Memory B cell (primary cell): ENCODE results near the gene SYNGR2.

Experiments
- ATAC-seq: fragments of 150-1000 bp; cut with Tn5 transposase; 2 replicates; pipeline ENCODE4 v1.10.0; 2021; ENCODE audit warnings: low read depth, mild to moderate bottlenecking, moderate library complexity
- DNase-seq, 2 donors: peaks; one replicate each; pipeline ENCODE4 v3.0.0; 2022; ENCODE audit warnings: low spot score in 2 of 2
- H3K27ac Mint-ChIP-seq: one replicate; pipeline ENCODE4 v1.8.0; 2022; ENCODE audit warnings: mild to moderate bottlenecking, moderate library complexity, mixed read lengths
- H3K27me3 Mint-ChIP-seq: one replicate; pipeline ENCODE4 v1.8.0; 2022; ENCODE audit warnings: mixed read lengths
- H3K36me3 Mint-ChIP-seq: one replicate; pipeline ENCODE4 v1.8.0; 2022; ENCODE audit warnings: mild to moderate bottlenecking, mixed read lengths
- H3K4me1 Mint-ChIP-seq: one replicate; pipeline ENCODE4 v1.8.0; 2022; ENCODE audit warnings: mixed read lengths
- H3K4me3 Mint-ChIP-seq: one replicate; pipeline ENCODE4 v1.8.0; 2022; ENCODE audit warnings: mild to moderate bottlenecking, moderate library complexity, mixed read lengths
- H3K9me3 Mint-ChIP-seq: one replicate; pipeline ENCODE4 v1.8.0; 2022; ENCODE audit warnings: mixed read lengths

Gene SYNGR2, protein sequence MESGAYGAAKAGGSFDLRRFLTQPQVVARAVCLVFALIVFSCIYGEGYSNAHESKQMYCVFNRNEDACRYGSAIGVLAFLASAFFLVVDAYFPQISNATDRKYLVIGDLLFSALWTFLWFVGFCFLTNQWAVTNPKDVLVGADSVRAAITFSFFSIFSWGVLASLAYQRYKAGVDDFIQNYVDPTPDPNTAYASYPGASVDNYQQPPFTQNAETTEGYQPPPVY

DNA sequence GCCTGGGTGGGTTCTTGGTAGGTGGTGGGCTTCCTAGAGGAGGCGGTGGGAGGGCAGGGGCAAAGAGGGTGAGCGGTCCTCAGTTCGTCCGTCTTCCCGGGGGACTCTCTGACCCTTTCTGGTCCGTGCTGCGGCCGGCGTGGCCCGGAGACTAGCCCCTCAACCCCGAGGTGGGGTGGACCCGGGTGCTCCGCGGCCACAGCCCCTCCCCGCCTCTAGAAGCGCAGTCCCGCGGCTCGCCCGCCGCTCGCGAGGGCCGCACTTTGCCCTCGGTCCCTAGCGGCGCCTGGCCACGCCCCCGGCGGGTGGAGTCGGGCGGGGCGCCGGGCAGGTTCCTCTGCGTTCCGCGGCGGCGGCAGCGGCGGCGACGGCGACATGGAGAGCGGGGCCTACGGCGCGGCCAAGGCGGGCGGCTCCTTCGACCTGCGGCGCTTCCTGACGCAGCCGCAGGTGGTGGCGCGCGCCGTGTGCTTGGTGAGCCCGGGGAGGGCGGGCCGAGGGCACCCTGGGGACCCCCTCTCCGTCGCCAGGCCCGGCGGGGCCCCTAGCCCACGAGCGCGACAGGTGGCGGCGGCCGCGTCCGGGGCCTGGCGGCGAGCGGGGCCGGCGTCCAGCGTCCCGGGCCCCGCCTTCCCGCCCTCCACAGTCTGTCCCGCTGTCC is at the start of gene SYNGR2:
SYNGR2 (plus strand) TSS at position 340 of the 661 bp plus-strand sequence; CDS start at position 376, 36 bp downstream.
- Mint-ChIP-seq H3K4me1 (peaks cover 41% of the 10 kb centered on the region), H3K9me3 (no peaks in the 10 kb centered on the region), H3K4me3 (peak within 1 kb of the TSS; percentile 85), H3K27me3 (no peaks in the 10 kb centered on the region), H3K27ac (peak within 1 kb of the TSS; percentile 99), H3K36me3 (peaks cover 16% of the 10 kb centered on the region)
- ATAC-seq (peak; percentile 74), DNase-seq (peak; percentile 89)

DNA sequence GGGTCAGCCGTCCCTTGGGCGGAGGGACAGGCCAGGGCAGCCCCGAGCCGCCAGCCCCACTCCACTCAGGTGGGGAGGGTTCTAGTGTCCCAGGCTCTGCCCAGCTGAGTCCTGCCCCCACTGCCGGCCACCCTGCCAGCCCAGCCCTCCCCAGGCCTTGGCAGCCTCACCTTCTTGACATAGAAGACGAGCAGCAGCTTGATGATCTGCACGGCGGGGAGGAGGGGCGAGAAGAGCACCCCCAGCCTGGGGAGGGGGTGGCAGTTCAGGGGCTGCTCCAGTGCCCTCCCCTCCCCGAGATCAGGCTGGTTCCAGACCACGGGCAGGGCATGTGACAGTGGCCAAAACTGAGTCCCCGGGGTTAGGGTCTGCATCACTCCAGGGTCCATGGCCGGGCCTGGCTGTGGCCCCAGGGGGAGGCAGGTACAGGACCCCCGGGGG is 49.6 kb upstream of the SYNGR2 start:
- Mint-ChIP-seq H3K9me3 (no peaks in the 10 kb centered on the region), H3K27ac (no peak overlapping the region), H3K4me1 (peaks cover 32% of the 10 kb centered on the region), H3K36me3 (peaks cover 28% of the 10 kb centered on the region), H3K4me3 (no peak overlapping the region), H3K27me3 (no peaks in the 10 kb centered on the region)
- ATAC-seq (no peak), DNase-seq (no peak)

DNA sequence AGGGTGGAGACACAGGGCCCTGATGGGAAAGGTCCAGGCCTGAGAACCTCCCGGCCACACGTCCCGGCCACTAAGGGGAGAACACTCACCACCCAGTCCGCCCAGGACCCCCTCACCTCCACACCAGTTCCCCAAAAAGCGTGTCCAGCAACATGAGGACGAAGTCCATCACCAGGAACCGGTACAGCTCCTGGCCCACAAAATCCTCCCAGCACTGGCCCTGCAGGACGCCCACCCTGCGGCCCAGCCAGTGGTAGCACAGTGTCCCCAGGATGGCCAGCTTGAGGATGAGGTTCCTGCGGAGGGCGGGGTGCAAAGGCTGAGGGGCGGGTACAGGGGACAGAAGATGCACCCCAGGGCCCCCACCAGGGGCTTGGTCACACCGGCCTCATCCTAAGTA is 47.8 kb upstream of the SYNGR2 start:
- Mint-ChIP-seq H3K4me1 (peaks cover 37% of the 10 kb centered on the region), H3K27me3 (no peaks in the 10 kb centered on the region), H3K9me3 (no peaks in the 10 kb centered on the region), H3K4me3 (no peak overlapping the region), H3K27ac (peak overlapping the region; percentile 68), H3K36me3 (peaks cover 25% of the 10 kb centered on the region)
- DNase-seq: no peak
- ATAC-seq: no peak

DNA sequence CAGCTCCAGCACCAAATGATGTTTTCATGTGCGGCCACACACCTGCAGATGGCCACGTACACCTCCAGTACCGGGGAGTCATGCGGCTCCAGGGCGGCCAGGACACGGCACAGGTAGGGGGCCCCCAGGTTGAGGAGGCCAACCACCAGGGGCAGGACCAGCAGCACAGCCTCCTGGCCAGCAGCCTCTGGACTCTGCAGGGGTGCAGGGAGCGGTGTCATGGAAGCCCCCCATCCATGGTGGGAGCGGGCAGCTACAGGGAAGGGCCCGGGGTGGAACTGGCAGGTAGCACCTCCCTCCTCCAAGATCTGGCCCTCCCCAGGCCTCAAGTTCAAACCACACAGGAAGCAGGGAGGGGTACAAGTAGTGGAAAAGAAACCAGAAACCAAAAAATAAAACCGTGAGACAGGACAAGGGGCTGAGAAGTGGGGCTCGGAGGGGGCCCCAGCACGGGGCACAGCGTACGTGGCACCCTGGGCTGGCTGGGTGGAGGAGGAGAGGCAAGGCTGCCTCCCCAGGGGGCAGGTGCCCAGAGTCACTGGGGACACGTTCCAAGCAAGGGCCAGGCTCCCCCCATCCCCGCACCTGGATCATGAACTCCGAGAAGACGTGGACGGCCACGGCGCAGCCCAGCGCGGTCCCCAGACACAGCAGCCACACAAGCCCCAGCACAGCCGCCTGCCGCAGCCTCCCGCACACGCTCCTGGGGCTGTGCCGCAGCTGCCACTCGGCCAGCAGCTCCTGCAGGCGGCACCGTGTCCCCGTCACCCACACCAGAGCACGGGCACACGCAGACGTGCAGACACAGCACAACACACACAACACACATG is 47.2 kb upstream of the SYNGR2 start:
- Mint-ChIP-seq H3K36me3 (peaks cover 25% of the 10 kb centered on the region), H3K9me3 (no peaks in the 10 kb centered on the region), H3K27ac (peak overlapping the region; percentile 80), H3K27me3 (no peaks in the 10 kb centered on the region), H3K4me1 (peaks cover 37% of the 10 kb centered on the region), H3K4me3 (peak overlapping the region; percentile 81)
- ATAC-seq (peak; percentile 9), DNase-seq (no peak)

DNA sequence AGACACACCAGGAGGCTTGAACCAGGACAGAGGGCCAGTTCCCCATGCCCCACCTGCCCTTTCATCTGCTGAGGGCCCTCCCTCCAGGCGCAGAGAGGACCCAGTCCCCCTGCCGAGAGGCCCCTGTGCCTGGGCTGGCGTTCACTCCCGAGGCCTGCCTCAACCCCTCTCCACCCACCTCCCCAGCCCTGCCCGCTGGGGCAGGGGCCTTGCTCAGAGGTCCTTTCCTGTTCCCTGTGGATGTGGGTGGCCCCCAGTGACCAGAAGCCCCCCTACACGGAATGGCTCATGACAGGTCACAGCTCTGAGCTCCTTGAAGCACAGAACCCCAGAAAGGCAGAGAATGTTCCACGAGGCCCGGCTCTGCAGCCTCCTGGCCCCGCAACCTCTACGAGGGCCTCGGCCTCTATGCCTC is 46.6 kb upstream of the SYNGR2 start:
- H3K9me3 Mint-ChIP-seq: no peaks in the 10 kb centered on the region
- DNase-seq (no peak), ATAC-seq (no peak)
- peaks cover 43% of the 10 kb centered on the region for H3K4me1 Mint-ChIP-seq
- H3K27me3 Mint-ChIP-seq: no peaks in the 10 kb centered on the region
- peaks cover 27% of the 10 kb centered on the region for H3K36me3 Mint-ChIP-seq
- peak overlapping the region; percentile 80 for H3K27ac Mint-ChIP-seq
- H3K4me3 Mint-ChIP-seq: peak overlapping the region; percentile 81

DNA sequence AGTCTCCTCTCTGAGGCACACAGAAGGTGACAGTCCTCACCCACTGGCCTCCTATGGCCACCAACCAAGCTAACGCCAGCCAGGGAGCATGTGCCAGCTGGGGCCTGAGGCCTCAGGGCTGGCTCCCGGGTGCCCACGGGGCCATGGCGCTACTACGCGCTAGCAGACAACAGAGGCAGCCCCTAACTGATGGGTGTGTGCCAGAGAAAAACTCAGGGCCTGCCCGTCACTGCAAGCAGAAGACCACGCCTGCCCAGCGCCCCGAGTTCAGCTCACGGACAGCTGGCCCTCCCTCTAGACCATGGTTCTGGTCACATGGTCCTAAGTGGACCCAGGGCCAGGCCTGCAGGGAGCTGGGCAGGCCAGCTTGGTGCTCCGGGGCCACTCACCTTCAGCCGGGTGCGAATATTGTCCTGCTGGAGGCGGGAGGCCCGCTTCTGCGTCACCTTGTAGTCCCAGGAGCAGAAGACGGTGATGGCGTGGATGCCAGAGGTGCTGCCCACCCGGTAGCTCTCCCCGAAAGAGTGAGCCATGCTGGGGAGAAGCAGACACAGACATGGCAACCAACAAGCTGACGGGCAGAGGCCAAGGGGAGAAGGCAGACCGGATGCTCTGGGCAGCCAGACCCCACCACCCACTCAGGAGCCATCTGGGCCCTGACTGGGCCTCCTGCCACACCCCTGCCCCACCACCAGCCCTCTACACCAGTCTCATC is 46.0 kb upstream of the SYNGR2 start:
- H3K9me3 Mint-ChIP-seq: no peaks in the 10 kb centered on the region
- no peaks in the 10 kb centered on the region for H3K27me3 Mint-ChIP-seq
- peaks cover 27% of the 10 kb centered on the region for H3K36me3 Mint-ChIP-seq
- H3K4me1 Mint-ChIP-seq: peaks cover 47% of the 10 kb centered on the region
- H3K27ac Mint-ChIP-seq: peak overlapping the region; percentile 88
- ATAC-seq (no peak), DNase-seq (no peak)
- H3K4me3 Mint-ChIP-seq: peak overlapping the region; percentile 81

DNA sequence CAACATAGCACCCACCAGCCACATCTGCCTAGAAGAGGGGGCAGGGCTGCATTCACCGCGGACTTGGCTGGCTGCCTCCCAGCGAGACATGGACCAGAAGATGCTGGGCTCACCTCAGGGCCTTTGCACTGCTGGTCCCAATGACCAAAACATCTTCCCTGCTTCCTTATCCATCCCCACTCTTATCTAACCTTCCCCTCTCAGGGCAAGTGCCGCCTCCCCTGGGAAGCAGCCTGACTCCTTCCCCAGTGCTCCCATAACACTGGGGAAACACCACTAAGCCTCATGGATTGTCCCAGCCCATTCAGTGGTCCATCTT is 45.5 kb upstream of the SYNGR2 start:
- DNase-seq (no peak), ATAC-seq (no peak)
- Mint-ChIP-seq H3K27ac (peak overlapping the region; percentile 88), H3K27me3 (no peaks in the 10 kb centered on the region), H3K4me3 (peak overlapping the region; percentile 37), H3K9me3 (no peaks in the 10 kb centered on the region), H3K4me1 (peaks cover 51% of the 10 kb centered on the region), H3K36me3 (peaks cover 27% of the 10 kb centered on the region)

DNA sequence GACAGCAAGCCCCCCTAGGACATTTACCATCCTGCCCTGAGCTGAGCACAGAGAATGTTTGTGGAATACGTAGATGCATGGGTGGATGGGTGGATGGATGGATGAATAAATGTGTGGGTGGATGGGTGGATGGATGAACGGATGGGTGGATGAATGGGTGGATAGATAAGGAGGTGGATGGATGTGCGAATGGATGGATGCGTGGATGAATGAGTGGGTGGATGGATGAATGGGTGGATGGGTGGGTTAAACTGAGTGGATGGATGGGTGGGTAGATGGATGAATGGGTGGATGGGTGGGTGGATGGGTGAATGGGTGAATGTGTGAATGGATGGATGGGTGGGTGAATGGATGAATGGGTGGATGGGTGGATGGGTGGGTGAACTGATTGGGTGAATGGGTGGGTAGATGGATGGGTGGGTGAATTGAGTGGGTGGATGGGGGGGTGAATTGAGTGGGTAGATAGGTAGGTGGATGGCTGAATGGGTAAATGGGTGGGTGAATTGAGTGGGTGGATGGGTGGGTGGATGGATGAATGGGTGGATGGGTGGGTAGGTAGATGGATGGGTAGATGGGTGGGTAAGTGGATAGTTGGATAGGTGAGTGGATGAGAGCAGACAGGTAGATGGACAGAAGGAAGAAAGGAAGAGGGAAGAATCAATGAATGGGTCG is 45.0 kb upstream of the SYNGR2 start:
- Mint-ChIP-seq H3K27ac (peak overlapping the region; percentile 88), H3K36me3 (peaks cover 25% of the 10 kb centered on the region), H3K4me3 (peak overlapping the region; percentile 73), H3K27me3 (no peaks in the 10 kb centered on the region), H3K9me3 (no peaks in the 10 kb centered on the region), H3K4me1 (peaks cover 48% of the 10 kb centered on the region)
- ATAC-seq: no peak
- no peak for DNase-seq

DNA sequence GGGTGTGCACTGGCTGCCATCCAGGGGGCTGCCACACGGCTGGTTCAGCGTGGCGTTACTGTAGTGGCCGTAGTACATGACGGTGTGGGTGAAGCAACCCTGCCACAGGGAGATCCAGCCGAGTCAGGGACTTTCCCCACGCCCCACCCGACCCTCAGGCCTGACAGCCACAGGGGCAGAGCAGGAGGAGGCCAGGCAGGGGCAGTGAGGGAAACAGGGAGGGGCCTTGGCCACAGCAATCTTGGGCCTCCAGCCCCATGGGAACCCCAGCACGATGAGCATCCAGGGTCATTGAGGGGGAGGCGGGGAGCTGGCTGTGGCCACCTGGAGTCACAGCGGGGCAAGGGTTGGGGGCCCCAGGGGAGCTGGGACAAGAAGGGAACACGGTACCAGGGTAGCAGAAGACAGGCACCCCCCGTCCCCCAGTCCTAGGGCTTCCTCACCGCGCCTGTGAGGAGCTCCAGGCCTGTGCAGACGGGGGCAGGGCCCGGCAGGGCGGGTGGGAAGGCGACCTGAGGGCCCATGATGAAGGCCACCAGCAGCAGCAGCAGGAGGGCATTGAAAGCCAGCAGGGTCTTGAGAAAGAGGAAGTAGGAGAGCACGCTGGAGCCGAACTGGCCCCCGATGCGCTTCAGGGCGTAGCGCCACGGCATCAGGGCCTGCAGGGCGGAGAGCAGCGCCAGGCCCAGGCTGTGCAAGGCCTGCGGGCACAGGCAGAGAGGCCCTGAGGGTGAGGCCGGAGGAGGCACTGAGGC is 44.1 kb upstream of the SYNGR2 start:
- no peaks in the 10 kb centered on the region for H3K27me3 Mint-ChIP-seq
- DNase-seq (peak; percentile 63 to 71), ATAC-seq (peak; percentile 64)
- H3K4me1 Mint-ChIP-seq: peaks cover 54% of the 10 kb centered on the region
- no peaks in the 10 kb centered on the region for H3K9me3 Mint-ChIP-seq
- peak overlapping the region; percentile 73 for H3K4me3 Mint-ChIP-seq
- H3K27ac Mint-ChIP-seq: peak overlapping the region; percentile 88
- peaks cover 25% of the 10 kb centered on the region for H3K36me3 Mint-ChIP-seq

DNA sequence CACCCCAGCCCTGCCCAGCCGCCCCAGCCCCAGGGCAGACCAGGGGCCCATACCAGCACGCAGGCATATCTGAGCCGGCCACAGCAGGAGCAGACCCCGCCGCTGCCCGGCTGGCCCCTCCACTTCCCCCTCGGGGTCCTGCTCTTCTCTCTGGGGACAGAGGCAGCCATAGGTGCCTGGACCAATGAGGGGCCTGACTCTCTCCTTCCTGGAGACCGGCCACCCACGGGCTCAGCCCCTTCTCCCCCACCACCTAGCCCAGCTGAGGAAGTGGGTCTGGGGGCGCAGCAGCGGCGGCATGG is 43.6 kb upstream of the SYNGR2 start:
- peak overlapping the region; percentile 57 for H3K4me3 Mint-ChIP-seq
- no peak for ATAC-seq
- peaks cover 25% of the 10 kb centered on the region for H3K36me3 Mint-ChIP-seq
- no peaks in the 10 kb centered on the region for H3K27me3 Mint-ChIP-seq
- no peak for DNase-seq
- H3K4me1 Mint-ChIP-seq: peaks cover 59% of the 10 kb centered on the region
- H3K27ac Mint-ChIP-seq: peak overlapping the region; percentile 88
- no peaks in the 10 kb centered on the region for H3K9me3 Mint-ChIP-seq

DNA sequence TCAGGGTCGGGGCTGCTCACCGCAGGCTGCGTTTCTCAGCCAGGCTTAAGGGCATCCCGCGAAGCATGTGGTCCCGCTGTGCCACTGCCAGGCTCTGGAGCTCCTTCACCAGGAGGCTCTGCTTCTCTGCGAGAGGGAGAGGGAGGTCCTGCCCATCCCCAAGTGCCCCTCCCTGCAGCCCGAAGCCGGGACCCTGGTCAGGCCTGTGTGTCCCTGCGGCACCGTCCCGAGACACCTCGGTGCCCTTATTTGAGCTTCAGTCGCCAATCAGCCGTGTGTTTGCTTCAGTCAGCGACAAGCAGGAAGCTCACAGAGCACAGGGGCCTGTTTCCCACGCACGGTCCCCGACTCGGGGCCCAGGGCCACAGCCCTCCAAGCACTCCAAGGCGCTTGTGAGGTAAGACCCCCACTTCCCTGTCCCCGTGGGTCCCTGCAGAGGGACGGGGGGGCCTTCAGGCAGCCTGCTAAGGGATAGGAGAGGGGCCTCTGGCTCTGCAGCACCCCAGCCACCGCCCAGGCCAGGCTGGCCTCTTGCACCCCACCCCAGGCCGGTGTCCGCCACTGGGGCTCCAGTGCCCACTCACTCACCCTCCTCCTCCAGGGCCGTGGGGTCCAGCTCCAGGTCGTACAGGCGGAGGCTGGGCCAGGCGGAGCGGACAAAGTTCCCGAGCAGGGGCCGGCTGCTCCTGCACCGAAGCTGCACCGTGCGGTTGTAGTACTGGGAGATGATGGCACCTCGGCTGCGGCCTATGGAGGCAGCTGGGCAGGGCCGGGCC is 43.1 kb upstream of the SYNGR2 start:
- peak overlapping the region; percentile 88 for H3K27ac Mint-ChIP-seq
- H3K36me3 Mint-ChIP-seq: peaks cover 23% of the 10 kb centered on the region
- no peaks in the 10 kb centered on the region for H3K27me3 Mint-ChIP-seq
- H3K4me3 Mint-ChIP-seq: peak overlapping the region; percentile 57
- no peaks in the 10 kb centered on the region for H3K9me3 Mint-ChIP-seq
- no peak for ATAC-seq
- H3K4me1 Mint-ChIP-seq: peaks cover 63% of the 10 kb centered on the region
- DNase-seq: peak in 1 of 2 donors; percentile 61

DNA sequence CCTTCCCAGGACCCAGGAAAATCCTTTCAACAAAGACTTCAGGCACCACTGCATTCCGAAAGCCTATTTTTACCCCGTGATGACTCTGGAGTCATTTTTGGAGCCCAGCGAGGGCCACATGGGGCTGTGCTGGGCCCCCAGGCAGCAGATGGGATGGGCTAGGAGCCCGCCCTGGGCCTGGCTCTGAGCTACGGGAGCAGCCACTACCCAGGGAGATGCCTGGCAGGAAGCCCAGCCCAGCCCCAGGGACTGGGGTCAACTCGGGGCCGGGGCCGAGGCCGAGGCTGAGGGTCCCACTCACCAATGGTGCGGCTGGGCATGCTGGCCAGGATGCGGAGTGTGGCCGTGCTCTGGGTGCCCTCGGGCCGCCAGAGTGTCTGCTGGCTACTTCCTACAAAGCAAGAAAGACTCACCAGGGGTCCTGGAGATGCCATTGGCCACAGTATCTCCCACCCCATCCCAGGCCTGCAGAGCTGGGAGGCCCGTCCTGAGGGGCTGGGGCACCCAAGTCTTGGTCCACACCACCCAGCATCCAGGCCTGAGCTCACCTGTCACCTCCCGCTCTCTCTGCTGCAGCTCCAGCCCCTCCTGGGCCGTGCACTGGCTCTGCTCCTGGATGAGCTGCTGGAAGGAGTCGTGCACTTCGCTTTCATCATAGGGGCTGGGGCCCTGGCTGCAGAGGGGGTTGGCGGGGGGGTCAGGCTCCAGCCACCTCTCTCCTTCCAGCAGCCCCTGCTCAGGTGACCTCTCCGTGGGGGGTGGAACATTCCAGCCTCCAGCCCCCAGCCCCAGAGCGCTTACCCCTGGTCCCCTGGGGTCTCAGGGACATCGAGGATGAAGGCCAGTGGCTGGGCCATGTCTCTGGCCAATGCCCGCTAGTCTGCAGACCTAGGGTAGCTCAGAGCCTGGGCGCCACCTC is 42.1 kb upstream of the SYNGR2 start:
- Mint-ChIP-seq H3K4me1 (peaks cover 65% of the 10 kb centered on the region), H3K36me3 (peaks cover 27% of the 10 kb centered on the region), H3K27ac (no peak overlapping the region), H3K9me3 (no peaks in the 10 kb centered on the region), H3K27me3 (no peaks in the 10 kb centered on the region), H3K4me3 (peak overlapping the region; percentile 94)
- ATAC-seq (no peak), DNase-seq (no peak)
